Liver (tissue), 3 donors: ENCODE data around the gene PHAX.

ENCODE experiments used
- GABPA ChIP-seq, 2 donors: IDR thresholded peaks in 1 of 2; conservative IDR thresholded peaks in 1 of 2; 2 replicates each; pipeline ENCODE4 v1.6.1; 2016; ENCODE audit warnings: antibody characterized with exemption in 2 of 2, mild to moderate bottlenecking in 1 of 2, moderate library complexity in 1 of 2
- TF ChIP-seq, protein P1 (sequence below): fragments of 150-350 bp; IDR thresholded peaks from 2 replicates; pipeline ENCODE4 v1.5.1; 2017; ENCODE audit warnings: improper control_type of control experiment, low read depth, low read length; ENCODE audit not compliant: missing input control
- donor health status: healthy.
- donor health status: healthy.

DNA sequence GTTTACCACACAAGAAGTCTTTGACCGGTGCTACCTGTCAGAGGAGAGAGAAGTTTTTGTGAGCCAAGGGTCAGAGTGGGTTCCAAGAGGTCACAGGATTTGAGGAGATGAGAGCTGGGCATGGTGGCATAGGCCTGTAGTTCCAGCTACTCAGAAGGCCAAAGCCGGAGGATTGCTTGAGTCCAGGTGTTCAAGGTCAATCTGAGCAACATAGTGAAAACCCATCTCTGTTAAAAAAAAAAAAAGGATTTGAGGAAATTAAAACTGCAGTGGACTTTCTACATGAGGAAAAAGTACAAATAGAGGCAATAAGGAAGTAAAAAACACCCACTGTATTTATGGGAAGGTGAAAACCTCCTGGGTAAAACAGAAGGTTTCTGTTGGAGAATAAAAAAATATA lies 63.8 kb downstream of the PHAX start:
- no peak for TF ChIP-seq GABPA (IDR thresholded peaks at IDR 0.05 in 1 of 2, conservative IDR thresholded peaks at IDR 0.05 in 1 of 2)
- TF ChIP-seq, protein P1, sequence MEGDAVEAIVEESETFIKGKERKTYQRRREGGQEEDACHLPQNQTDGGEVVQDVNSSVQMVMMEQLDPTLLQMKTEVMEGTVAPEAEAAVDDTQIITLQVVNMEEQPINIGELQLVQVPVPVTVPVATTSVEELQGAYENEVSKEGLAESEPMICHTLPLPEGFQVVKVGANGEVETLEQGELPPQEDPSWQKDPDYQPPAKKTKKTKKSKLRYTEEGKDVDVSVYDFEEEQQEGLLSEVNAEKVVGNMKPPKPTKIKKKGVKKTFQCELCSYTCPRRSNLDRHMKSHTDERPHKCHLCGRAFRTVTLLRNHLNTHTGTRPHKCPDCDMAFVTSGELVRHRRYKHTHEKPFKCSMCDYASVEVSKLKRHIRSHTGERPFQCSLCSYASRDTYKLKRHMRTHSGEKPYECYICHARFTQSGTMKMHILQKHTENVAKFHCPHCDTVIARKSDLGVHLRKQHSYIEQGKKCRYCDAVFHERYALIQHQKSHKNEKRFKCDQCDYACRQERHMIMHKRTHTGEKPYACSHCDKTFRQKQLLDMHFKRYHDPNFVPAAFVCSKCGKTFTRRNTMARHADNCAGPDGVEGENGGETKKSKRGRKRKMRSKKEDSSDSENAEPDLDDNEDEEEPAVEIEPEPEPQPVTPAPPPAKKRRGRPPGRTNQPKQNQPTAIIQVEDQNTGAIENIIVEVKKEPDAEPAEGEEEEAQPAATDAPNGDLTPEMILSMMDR = no peak
